Adrenal gland (tissue), 12 donors: ENCODE results near the gene IGSF5. TPM values are rescaled to one million over a fixed set of nuclear protein-coding genes. Genes with fewer than 3 reads are reported as not detected.

Source experiments
- DNase-seq, 7 donors: peaks; one replicate each; pipeline ENCODE4 v3.0.0-alpha.2; 2019 to 2020
- H3K27ac ChIP-seq, 5 donors: fragments of 200-600 bp; sonication (generic) in 4 of 5; 1 replicate in 3 of 5; 2 replicates in 2 of 5; pipeline versions ENCODE4 v1.5.1 to v1.8.0; 2016 to 2020; ENCODE audit warnings: mild to moderate bottlenecking in 1 of 5
- H3K27me3 ChIP-seq: fragments of 200-600 bp; 2 replicates; pipeline ENCODE4 v1.8.0; 2021
- H3K36me3 ChIP-seq, 2 donors: fragments of 200-600 bp; replicated peaks in 1 of 2; 1 replicate in 1 of 2; 2 replicates in 1 of 2; pipeline versions ENCODE4 v1.5.1 to v1.8.0; 2018 to 2022
- H3K4me1 ChIP-seq, 2 donors: fragments of 200-600 bp; replicated peaks in 1 of 2; 1 replicate in 1 of 2; 2 replicates in 1 of 2; pipeline versions ENCODE4 v1.5.1 to v1.8.0; 2018 to 2021
- H3K4me3 ChIP-seq, 4 donors: fragments of 200-600 bp; sonication (generic) in 3 of 4; one replicate each; pipeline ENCODE4 v1.5.1; 2016 to 2018
- H3K9me3 ChIP-seq, 3 donors: fragments of 200-600 bp; sonication (generic) in 1 of 3; replicated peaks in 1 of 3; 1 replicate in 2 of 3; 2 replicates in 1 of 3; pipeline versions ENCODE4 v1.5.1 to v1.8.0; 2016 to 2021
- CTCF ChIP-seq, 6 experiments: fragments of 450-650 bp in 4 of 6; fragments of 200-600 bp in 2 of 6; sonication (generic) in 1 of 6; IDR thresholded peaks; 1 replicate in 5 of 6; 2 replicates in 1 of 6; pipeline versions ENCODE4 v1.5.1 to v1.8.0; 2016 to 2021; ENCODE audit warnings: antibody characterized with exemption in 6 of 6, mild to moderate bottlenecking in 2 of 6, moderate library complexity in 1 of 6
- POLR2A ChIP-seq, 2 donors: fragments of 450-650 bp; IDR thresholded peaks; one replicate each; pipeline ENCODE4 v1.6.1; 2017; ENCODE audit warnings: antibody characterized with exemption in 2 of 2, mild to moderate bottlenecking in 2 of 2, moderate library complexity in 1 of 2
- WGBS, 4 donors: extraction: QIAGEN DNeasy Blood & Tissue Kit in 2 of 4; methylation state at CpG; one replicate each; pipeline versions ENCODE4 v1.1.5 to v1.1.7; 2013 to 2017; 5-methylcytosine and 5-hydroxymethylcytosine counted together
- intact Hi-C, 2 donors: fragments of 100-400 bp; cut with DNase I; formaldehyde crosslinking; loops; one replicate each; pipeline versions ENCODE4 v1.14.1 to v1.15.0; 2022 to 2023
- polyA plus RNA-seq, 3 donors: library from polyadenylated mRNA; stranded (reverse); fragments of 200-250 nt in 2 of 3; fragments of 350-450 nt in 1 of 3; fragmentation: Illumina TruSeq in 1 of 3; extraction: RNeasy Lipid Tissue Mini Kit (QIAGEN cat#74804) in 1 of 3; gene quantifications; one replicate each; pipeline ENCODE4 v1.2.3, GENCODE V29; 2013 to 2014
- total RNA-seq, 9 donors: library from RNA; depleted of rRNA in 4 of 9; stranded (reverse); fragments of >200 nt in 4 of 9; fragments of 120-200 nt in 1 of 9; fragmentation: NEBNext Ultra II Directional in 1 of 9; extraction: Animal tissue kit (Norgen Biotek cat#: 25700) in 1 of 9; gene quantifications; one replicate each; pipeline versions ENCODE4 v1.1.0 to v1.2.4, GENCODE V29; 2013 to 2023
- donor health status: healthy with polysubstance abuse.
- donor health status: Bipolar disorder and iron deficiency.
- donor health status: DM: yes; HTN: yes; CAD: no.
- donor health status: DM: no; HTN: no; CAD: no.
- donor health status: DM: no; HTN: no; CAD: no.
- donor health status: DM: yes; HTN: yes; CAD: no.

IGSF5 gene
- total and polyA plus RNA-seq, 12 donors = 0.12 to 2.7 (median 0.69) TPM; not detected in 1

GRCh38 chr21:39803393-39803792 is 58.4 kb downstream of the IGSF5 start:
- TF ChIP-seq POLR2A (IDR thresholded peaks at IDR 0.05) = no peak
- TF ChIP-seq CTCF (IDR thresholded peaks at IDR 0.05) = no peak
- H3K27me3 ChIP-seq = no peaks in the 10 kb centered on the region
- no peaks in the 10 kb centered on the region for H3K36me3 ChIP-seq
- intact Hi-C loops = no loop called here
- H3K4me3 ChIP-seq = no peak overlapping the region
- 74 to 85% (median 83%) methylated on average over 1 of the region's 1 CpG for WGBS, 4 donors
- no peaks in the 10 kb centered on the region for H3K4me1 ChIP-seq
- no peaks in the 10 kb centered on the region for H3K9me3 ChIP-seq
- DNase-seq = no peak
- no peak overlapping the region for H3K27ac ChIP-seq

- Histone ChIP-seq H3K36me3 (no peaks in the 10 kb centered on the region), H3K27me3 (no peaks in the 10 kb centered on the region), H3K4me1 (no peaks in the 10 kb centered on the region), H3K27ac (no peak overlapping the region), H3K9me3 (no peaks in the 10 kb centered on the region), H3K4me3 (no peak overlapping the region)
- intact Hi-C loops = no loop called here
- TF ChIP-seq POLR2A (IDR thresholded peaks at IDR 0.05) (no peak), CTCF (IDR thresholded peaks at IDR 0.05) (no peak)
- 48 to 66% (median 58%) methylated on average over 3 of the region's 3 CpGs for WGBS, 4 donors
- no peak for DNase-seq
These were observed 59.3 kb downstream of the IGSF5 start for GRCh38 chr21:39804240-39804639.

- TF ChIP-seq POLR2A (IDR thresholded peaks at IDR 0.05) (no peak), CTCF (IDR thresholded peaks at IDR 0.05) (no peak)
- Histone ChIP-seq H3K36me3 (no peaks in the 10 kb centered on the region), H3K4me1 (no peaks in the 10 kb centered on the region), H3K27ac (no peak overlapping the region), H3K27me3 (no peaks in the 10 kb centered on the region), H3K9me3 (no peaks in the 10 kb centered on the region), H3K4me3 (no peak overlapping the region)
- intact Hi-C loops = no loop called here
- DNase-seq = no peak
- WGBS, 4 donors = 79 to 100% (median 98%) methylated on average over 1 of the region's 1 CpG
These were observed 61.0 kb downstream of the IGSF5 start for GRCh38 chr21:39805983-39806382.

GRCh38 chr21:39807738-39808137 is 62.8 kb downstream of the IGSF5 start:
- Histone ChIP-seq H3K27me3 (no peaks in the 10 kb centered on the region), H3K27ac (no peak overlapping the region), H3K9me3 (no peaks in the 10 kb centered on the region), H3K4me3 (no peak overlapping the region), H3K36me3 (no peaks in the 10 kb centered on the region), H3K4me1 (no peaks in the 10 kb centered on the region)
- DNase-seq = no peak
- intact Hi-C loops = no loop called here
- 73 to 87% (median 78%) methylated on average over 3 of the region's 3 CpGs for WGBS, 4 donors
- TF ChIP-seq CTCF (IDR thresholded peaks at IDR 0.05) = no peak
- TF ChIP-seq POLR2A (IDR thresholded peaks at IDR 0.05) = no peak
